ENCODE data around the gene IL17RD.
"Not testable (repeated sequence)": the region's sequence is repeated elsewhere in the genome, so short reads cannot be mapped to it uniquely, and the experiment has no call there.

Gene IL17RD

DNA sequence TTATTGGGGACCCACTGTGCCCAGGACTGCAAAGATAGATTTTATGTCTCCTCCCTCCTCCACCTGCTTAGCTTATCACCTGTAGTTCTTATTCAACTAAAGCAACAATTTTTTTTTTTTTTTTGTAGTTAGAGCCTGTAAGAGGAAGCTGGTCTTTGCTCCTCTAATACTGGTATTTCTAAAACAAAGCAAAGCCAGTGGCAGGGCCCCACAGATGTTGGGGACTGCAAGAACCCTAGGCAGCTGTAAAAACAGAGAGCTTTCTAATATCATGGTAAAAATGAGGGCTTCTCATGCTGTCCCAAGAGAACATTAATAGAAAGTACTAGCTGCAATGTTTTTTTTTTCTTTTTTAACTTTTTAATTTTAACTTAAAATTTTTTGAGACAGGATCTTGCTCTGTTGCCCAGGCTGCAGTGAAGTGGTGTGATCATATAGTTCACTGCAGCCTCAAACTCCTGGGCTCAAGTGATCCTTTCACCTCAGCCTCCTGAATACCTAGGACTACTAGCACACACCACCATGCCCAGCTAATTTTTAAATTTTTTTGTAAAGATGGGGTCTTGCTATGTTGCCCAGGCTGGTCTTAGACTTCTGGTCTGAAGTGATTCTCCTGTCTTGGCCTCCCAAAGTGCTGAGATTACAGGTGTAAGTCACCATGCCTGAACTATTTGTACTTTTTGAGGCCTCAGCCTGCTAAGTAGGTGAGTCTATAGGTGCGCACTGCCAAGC lies 77.6 kb downstream of the IL17RD start:
- H3K36me3 Mint-ChIP-seq (ENCODE audit: insufficient read depth), result no peaks in the 10 kb centered on the region
- H3K9me3 Mint-ChIP-seq, result no peaks in the 10 kb centered on the region
- no peak overlapping the region for H3K27ac Mint-ChIP-seq
- no peak for DNase-seq
- ATAC-seq (replicated peaks), result no peak
- H3K27me3 Mint-ChIP-seq, result peaks cover 6 to 26% of the 10 kb centered on the region in 2 donors
- H3K4me1 Mint-ChIP-seq (ENCODE audit: low read depth in 2 of 2), result no peaks in the 10 kb centered on the region
- no peak overlapping the region for H3K4me3 Mint-ChIP-seq

DNA sequence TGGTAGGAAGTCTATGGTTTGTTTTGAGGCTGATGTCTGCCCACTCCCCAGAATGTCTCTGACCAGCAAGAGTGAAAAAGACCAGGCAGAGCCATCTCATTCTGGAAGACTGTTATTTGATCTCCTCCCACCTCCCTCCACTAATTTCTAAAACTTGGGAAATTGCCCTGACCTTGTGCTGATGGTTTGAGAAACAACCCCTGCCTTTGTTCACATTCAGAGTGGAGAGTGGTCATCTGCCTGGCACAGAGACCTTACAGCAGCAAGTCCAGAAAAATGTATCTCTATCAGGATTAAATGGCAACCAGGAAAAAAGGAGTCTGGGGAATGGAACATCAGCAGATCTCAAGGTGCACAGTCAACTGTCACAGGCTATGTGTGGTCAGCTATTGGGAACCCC lies 79.0 kb downstream of the IL17RD start:
- no peak for DNase-seq
- Mint-ChIP-seq H3K36me3 (ENCODE audit: insufficient read depth) (no peaks in the 10 kb centered on the region), H3K27me3 (peaks cover 6 to 31% of the 10 kb centered on the region in 2 donors), H3K9me3 (no peaks in the 10 kb centered on the region), H3K4me1 (ENCODE audit: low read depth in 2 of 2) (no peaks in the 10 kb centered on the region), H3K27ac (no peak overlapping the region), H3K4me3 (no peak overlapping the region)
- ATAC-seq (replicated peaks), result no peak

DNA sequence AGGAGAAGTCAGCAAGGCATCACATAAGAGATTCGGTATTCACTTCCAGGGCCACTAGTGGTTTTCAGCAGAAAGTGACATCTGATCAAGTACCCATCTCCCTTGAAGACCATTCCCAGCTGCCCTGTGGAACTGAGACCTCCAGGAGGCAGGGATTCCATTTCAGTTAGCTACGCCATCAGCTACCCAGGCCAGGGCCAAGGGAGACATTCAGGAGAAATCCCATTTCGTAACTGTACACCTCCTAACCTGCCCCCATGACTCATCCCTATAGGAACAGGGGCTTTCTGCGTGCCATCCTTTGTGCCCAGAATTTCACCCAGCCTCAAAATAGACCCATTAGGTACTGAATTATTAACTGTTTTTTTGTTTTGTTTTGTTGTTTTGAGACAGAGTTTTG lies 79.9 kb downstream of the IL17RD start:
- no peaks in the 10 kb centered on the region for H3K9me3 Mint-ChIP-seq
- H3K27ac Mint-ChIP-seq, result no peak overlapping the region
- peaks cover 16 to 33% of the 10 kb centered on the region in 2 donors for H3K27me3 Mint-ChIP-seq
- DNase-seq (no peak), ATAC-seq (replicated peaks) (no peak)
- H3K4me1 Mint-ChIP-seq (ENCODE audit: low read depth in 2 of 2), result no peaks in the 10 kb centered on the region
- H3K36me3 Mint-ChIP-seq (ENCODE audit: insufficient read depth), result no peaks in the 10 kb centered on the region
- H3K4me3 Mint-ChIP-seq, result no peak overlapping the region

DNA sequence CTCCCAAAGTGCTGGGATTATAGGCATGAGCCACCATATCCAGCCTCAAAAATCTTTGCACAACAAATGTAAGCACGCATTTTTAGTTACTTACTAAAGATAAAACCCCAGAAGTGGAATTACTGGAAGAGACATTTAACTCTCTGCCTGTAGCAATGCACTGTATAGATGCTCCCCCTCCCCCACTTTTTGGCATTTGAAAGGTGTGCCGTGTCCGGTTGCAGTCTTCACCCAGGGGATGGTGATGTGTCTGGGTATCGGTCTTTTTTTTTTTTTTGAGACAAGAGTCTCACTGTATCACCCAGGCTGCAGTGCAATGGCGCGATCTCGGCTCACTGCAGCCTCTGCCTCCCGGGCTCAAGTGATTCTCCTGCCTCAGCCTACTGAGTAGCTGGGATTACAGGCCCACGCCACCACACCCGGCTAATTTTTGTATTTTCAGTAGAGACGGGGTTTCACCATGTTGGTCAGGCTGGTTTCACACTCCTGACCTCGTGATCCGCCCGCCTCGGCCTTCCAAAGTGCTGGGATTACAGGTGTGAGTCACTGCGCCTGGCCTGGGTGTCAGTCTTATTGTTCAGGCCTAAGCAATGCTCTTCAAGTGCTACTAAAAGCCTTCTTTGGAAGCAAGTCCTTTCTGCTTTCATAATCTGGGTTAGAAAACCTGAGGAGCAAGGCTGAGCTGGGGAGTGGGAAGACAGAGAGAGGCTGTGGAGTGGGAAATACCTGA lies 81.7 kb downstream of the IL17RD start:
- peaks cover 16 to 29% of the 10 kb centered on the region in 2 donors for H3K27me3 Mint-ChIP-seq

DNA sequence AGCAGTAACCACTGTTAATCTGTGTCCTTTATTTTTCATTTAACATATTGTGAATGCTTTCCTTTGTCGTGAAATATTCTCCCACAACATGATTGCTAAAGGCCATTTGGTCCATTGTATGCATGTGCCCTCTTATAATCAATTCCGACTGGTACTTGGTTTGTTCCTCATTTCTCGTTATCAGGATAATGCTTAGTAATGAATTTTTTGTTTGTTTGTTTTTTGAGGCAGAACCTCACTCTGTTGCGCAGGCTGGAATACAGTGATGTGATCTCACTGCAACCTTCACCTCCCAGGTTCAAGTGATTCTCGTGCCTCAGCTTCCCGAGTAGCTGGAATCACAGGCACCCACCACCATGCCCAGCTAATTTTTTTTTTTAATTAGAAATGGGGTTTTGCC lies 82.7 kb downstream of the IL17RD start:
- Mint-ChIP-seq H3K36me3 (ENCODE audit: insufficient read depth) (no peaks in the 10 kb centered on the region), H3K9me3 (no peaks in the 10 kb centered on the region), H3K4me3 (no peak overlapping the region), H3K27me3 (peaks cover 24 to 35% of the 10 kb centered on the region in 2 donors), H3K4me1 (ENCODE audit: low read depth in 2 of 2) (peaks cover 5 to 8% of the 10 kb centered on the region in 2 donors), H3K27ac (no peak overlapping the region)
- ATAC-seq (replicated peaks) (no peak), DNase-seq (no peak)

More for the DNA sequence above, 81.7 kb downstream of the IL17RD start:
- not testable (repeated sequence) for H3K27ac Mint-ChIP-seq; DNase-seq; H3K36me3 Mint-ChIP-seq (ENCODE audit: insufficient read depth); H3K4me3 Mint-ChIP-seq; H3K9me3 Mint-ChIP-seq; H3K4me1 Mint-ChIP-seq (ENCODE audit: low read depth in 2 of 2); ATAC-seq (replicated peaks)

DNA sequence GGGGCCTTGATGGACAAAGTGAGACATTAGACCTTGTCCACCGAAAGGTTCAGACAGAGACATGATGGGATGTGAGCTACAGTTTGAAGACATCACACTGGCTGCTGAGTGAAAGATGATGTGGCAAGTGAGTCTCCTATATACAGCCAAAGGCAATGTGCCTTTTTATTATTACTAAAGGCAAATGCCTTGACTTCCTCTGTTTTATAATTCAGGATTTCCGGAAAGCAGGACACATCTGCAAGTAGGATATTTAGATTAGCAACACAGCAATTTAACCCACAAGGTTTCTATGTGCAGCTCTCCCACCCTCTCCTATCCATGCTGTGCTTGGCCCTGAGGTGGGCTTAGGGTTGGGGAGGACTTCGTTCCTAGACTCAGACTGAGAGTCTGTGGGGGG lies 84.0 kb downstream of the IL17RD start:
- Mint-ChIP-seq H3K4me3 (no peak overlapping the region), H3K9me3 (no peaks in the 10 kb centered on the region), H3K27me3 (peaks cover 37 to 48% of the 10 kb centered on the region in 2 donors), H3K4me1 (ENCODE audit: low read depth in 2 of 2) (peaks cover 5 to 10% of the 10 kb centered on the region in 2 donors), H3K36me3 (ENCODE audit: insufficient read depth) (no peaks in the 10 kb centered on the region), H3K27ac (no peak overlapping the region)
- DNase-seq (no peak), ATAC-seq (replicated peaks) (no peak)

DNA sequence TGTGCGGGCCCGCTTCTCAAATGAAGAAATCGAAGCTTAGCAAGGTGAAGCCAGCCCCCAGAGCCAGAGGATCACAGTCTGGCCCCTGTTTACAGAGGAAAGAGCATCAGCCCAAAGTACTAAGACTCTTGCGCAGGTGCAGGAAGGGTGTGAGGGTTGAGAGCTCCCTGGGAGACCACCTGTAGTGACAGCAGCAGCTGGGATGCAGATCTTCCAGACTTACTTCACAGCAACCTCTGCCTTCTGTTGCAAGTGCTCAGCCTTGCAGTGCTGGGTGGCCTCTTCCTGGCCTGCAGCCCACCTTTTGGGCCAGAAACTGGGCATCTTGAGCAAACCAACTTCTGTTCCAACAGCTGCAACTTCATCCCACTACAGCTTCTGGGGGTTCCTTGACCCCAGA lies 85.0 kb downstream of the IL17RD start:
- H3K27me3 Mint-ChIP-seq, result peaks cover 43 to 58% of the 10 kb centered on the region in 2 donors
- H3K4me1 Mint-ChIP-seq (ENCODE audit: low read depth in 2 of 2), result peaks cover 5 to 10% of the 10 kb centered on the region in 2 donors
- H3K4me3 Mint-ChIP-seq, result peak overlapping the region; percentile 42 to 66
- DNase-seq (no peak), ATAC-seq (replicated peaks) (no peak)
- H3K27ac Mint-ChIP-seq, result no peak overlapping the region
- no peaks in the 10 kb centered on the region for H3K36me3 Mint-ChIP-seq (ENCODE audit: insufficient read depth)
- H3K9me3 Mint-ChIP-seq, result no peaks in the 10 kb centered on the region

DNA sequence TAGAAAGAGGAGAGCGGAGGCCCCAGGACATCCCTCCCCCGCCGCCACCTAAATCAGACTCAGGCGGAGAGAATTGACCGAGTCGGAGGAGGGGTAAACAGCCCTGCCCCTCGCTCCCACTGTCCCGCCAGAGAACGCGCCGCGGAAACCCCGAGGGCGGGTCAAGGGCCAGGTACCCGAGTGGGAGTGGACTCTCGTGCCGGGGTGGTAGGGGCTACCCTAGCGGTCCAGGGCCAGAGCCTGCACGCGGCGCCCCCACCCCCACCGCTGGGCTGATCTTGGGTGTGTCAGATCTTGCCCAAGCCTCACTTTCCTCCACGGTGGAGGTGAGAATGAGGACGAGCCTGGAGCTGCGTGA lies 85.7 kb downstream of the IL17RD start:
- ATAC-seq (replicated peaks) (no peak), DNase-seq (no peak)
- Mint-ChIP-seq H3K36me3 (ENCODE audit: insufficient read depth) (no peaks in the 10 kb centered on the region), H3K4me1 (ENCODE audit: low read depth in 2 of 2) (peaks cover 5 to 10% of the 10 kb centered on the region in 2 donors), H3K27me3 (peaks cover 50 to 65% of the 10 kb centered on the region in 2 donors), H3K4me3 (peak overlapping the region in 1 of 2 donors; percentile 66), H3K27ac (no peak overlapping the region), H3K9me3 (no peaks in the 10 kb centered on the region)

DNA sequence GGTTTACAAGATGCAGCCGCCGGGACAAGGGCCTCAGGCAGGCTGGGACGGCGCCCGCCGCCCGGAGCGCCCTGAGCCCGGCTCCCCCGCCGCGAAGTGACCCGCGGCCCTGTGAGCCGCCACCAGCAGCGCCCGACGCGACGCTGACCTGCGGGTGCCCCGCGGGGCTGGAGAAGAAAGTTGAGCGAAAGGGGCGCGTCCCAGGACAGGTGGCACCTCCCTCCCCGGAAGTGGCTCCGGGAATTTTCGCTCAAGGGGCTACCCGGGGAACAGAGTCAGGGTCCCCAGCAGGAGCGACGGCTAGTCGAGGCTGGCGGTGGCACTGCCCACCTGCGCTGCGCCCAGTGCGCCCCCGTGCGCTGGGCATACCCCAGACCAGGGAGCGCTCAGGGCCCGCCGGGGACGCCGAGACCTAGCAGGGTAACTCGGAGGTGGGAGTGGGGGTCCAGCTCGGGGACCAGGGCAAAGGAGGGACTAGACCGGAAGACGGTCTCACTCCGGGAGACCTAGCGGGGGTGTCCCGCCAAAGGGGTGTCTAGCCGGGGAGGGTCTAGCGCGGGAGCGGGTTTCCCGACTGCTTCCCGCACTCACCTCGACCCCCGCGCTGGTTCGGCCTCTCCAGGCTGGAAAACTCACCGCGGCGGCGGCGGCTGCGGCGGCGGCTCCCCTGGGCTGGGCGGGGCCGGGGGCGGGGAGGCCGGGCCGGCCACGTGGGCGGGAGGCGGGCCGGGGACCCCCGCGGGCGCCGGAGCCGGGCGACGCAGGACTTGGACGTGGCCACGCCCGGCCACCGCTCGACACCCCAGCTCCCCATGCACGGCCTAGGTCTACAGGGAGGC lies 86.3 kb downstream of the IL17RD start:
- H3K36me3 Mint-ChIP-seq (ENCODE audit: insufficient read depth), result no peaks in the 10 kb centered on the region
- ATAC-seq (replicated peaks) (peak; percentile 39), DNase-seq (peak in 1 of 3 experiments; percentile 1)
- no peaks in the 10 kb centered on the region for H3K9me3 Mint-ChIP-seq
- H3K27ac Mint-ChIP-seq, result no peak overlapping the region
- peaks cover 56 to 71% of the 10 kb centered on the region in 2 donors for H3K27me3 Mint-ChIP-seq
- H3K4me3 Mint-ChIP-seq, result peak overlapping the region; percentile 51 to 66
- peaks cover 5 to 10% of the 10 kb centered on the region in 2 donors for H3K4me1 Mint-ChIP-seq (ENCODE audit: low read depth in 2 of 2)

DNA sequence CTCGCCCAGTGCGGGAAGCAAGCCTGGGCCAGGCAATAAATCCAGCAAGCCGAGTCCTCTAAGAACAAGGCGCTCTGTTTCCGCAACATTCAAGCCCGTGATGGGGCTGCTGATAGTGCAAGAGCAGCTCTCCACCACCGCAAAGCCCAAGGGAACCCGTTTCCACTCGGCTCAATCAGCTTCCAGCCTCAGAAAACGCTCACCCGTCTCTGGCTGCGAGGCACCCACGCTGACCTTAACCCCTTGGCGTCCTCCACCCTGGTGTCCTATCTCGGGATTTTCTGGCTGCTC lies 86.9 kb downstream of the IL17RD start:
- Mint-ChIP-seq H3K36me3 (ENCODE audit: insufficient read depth) (no peaks in the 10 kb centered on the region), H3K27me3 (peaks cover 62 to 77% of the 10 kb centered on the region in 2 donors), H3K4me3 (peak overlapping the region; percentile 51 to 66), H3K27ac (no peak overlapping the region), H3K4me1 (ENCODE audit: low read depth in 2 of 2) (peaks cover 5 to 10% of the 10 kb centered on the region in 2 donors), H3K9me3 (no peaks in the 10 kb centered on the region)
- ATAC-seq (replicated peaks), result peak; percentile 50
- DNase-seq, result peak in 1 of 3 experiments; percentile 5

DNA sequence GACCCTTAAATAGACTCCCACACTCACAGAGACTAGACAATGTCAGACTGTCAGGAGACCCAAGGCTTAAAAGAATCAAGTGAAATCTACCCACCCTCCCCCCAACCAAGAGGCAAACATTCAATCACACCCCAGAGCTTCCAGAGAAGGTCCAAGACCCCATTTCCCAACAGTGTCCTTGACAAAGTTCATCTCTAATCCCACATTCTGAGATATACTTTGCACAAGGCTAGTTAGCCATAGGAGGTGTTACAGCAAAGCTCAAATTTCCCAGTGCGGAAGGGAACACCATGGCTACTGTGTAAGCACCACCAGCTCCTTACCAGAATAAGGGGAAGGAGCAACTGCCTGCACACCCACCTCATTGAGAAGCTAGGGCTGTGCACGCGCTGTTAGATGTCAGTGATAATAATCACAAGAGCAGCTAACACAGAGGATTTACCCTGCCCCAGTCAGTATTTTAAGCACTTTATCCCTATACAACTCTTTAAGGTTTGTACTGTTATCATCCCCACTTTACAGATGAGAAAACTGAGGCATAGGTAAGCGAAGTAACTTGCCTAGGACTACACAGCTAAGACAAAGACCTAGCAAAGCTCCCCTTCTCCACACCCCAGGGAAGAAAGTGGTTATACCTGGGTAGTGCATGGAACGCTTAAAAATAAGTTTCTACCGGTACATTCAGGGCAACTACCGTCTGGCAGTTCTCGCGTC lies 87.4 kb downstream of the IL17RD start:
- Mint-ChIP-seq H3K27me3 (peaks cover 66 to 82% of the 10 kb centered on the region in 2 donors), H3K4me3 (peak overlapping the region; percentile 51 to 66)
- no peak for ATAC-seq (replicated peaks)

DNA sequence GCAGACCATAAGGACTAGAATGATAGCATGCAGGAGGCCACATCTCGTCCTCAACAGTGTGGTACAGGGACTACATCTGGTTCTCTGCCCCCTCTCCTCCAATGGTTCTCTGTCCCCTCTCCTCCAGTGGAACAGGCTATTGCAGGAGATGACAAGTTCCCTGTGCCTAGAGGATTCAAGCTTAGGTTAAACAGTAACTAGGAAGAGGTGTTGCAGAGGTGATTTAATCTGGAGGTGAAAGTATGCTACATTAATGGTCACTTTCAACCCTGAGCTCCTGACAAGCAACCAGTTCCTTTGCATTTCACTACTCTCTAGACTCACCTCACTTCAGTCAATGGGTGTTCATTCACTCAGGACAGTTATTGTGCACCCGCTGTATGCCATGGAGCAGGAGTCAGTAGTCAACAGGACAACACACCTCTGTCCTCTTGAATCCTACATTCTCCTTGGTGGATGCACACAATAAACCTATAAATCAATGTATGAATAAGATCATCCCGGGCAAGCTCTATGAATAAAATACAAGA lies 88.7 kb downstream of the IL17RD start:
- H3K9me3 Mint-ChIP-seq, result no peaks in the 10 kb centered on the region
- peaks cover 5 to 10% of the 10 kb centered on the region in 2 donors for H3K4me1 Mint-ChIP-seq (ENCODE audit: low read depth in 2 of 2)
- no peak for ATAC-seq (replicated peaks)
- no peak overlapping the region for H3K4me3 Mint-ChIP-seq
- H3K27ac Mint-ChIP-seq, result no peak overlapping the region
- H3K36me3 Mint-ChIP-seq (ENCODE audit: insufficient read depth), result no peaks in the 10 kb centered on the region
- peaks cover 73 to 85% of the 10 kb centered on the region in 2 donors for H3K27me3 Mint-ChIP-seq
- no peak for DNase-seq

More for the DNA sequence above, 87.4 kb downstream of the IL17RD start:
- Mint-ChIP-seq H3K36me3 (ENCODE audit: insufficient read depth) (no peaks in the 10 kb centered on the region), H3K4me1 (ENCODE audit: low read depth in 2 of 2) (peaks cover 5 to 10% of the 10 kb centered on the region in 2 donors), H3K27ac (no peak overlapping the region), H3K9me3 (no peaks in the 10 kb centered on the region)
- DNase-seq, result no peak

DNA sequence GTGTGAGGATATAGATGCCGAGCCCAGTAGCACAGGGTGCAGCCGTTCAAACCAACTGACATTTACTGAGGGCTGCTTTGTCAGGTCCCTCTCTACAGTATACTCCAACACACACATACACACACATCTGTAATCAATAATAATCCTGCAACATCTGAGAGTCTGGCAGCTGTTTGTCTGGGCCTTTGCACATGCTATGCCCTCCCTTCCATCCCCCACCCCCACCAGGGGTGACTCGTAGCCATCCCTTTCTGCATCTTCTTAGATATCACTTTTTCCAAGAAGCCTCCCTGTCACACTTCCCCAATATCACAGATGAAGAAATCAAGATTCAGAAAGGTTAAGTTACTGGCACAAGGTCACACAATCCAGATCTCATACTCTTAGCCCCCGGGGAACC lies 91.0 kb downstream of the IL17RD start:
- DNase-seq (no peak), ATAC-seq (replicated peaks) (no peak)
- H3K36me3 Mint-ChIP-seq (ENCODE audit: insufficient read depth), result no peaks in the 10 kb centered on the region
- no peak overlapping the region for H3K4me3 Mint-ChIP-seq
- no peaks in the 10 kb centered on the region for H3K9me3 Mint-ChIP-seq
- H3K27me3 Mint-ChIP-seq, result peaks cover 65 to 72% of the 10 kb centered on the region in 2 donors
- H3K27ac Mint-ChIP-seq, result no peak overlapping the region
- H3K4me1 Mint-ChIP-seq (ENCODE audit: low read depth in 2 of 2), result peaks cover 5 to 10% of the 10 kb centered on the region in 2 donors

All from effector memory CD8-positive, alpha-beta T cell (primary cell).